SK-N-MC (cell line): ENCODE results near the gene DENND6B.

Experiments used
- EZH2 ChIP-seq: fragments of 200-600 bp; sonication (generic); IDR thresholded peaks from one replicate; pipeline ENCODE4 v1.6.1; 2017; ENCODE audit warnings: antibody characterized with exemption
- FOXP2 ChIP-seq: optimal IDR thresholded peaks from 2 replicates; pipeline ENCODE3; 2011; ENCODE audit warnings: mild to moderate bottlenecking, moderate library complexity; ENCODE audit not compliant: insufficient read depth; ENCODE audit errors: extremely low read length, control extremely low read depth
- POLR2AphosphoS5 ChIP-seq: IDR thresholded peaks from 2 replicates; pipeline ENCODE4 v1.6.1; 2012; ENCODE audit warnings: mild to moderate bottlenecking, low read depth, low read length, borderline replicate concordance

DNA sequence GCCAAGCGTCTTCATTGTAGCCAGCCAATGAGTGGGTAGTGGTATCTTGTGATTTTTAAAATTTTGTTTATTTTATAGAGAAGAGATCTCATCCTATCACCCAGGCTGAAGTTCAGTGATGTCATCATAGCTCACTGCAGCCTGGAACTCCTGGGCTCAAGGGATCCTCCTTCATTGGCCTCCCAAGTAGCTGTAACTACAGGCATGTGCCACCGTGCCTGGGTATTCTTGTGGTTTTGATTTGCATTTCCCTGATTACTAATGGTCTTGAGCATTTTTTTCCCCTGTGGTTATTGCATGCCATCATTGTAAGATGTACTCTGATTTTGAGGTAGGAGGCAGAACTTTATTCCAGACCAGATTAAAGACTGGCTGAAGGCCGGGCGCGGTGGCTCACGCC, 2.4 kb upstream of the DENND6B start:
- TF ChIP-seq EZH2 (no peak), POLR2AphosphoS5 (no peak), FOXP2 (no peak)
